Measurements from ENCODE around the gene ZNF311.

The ZNF311 gene

GRCh38 chr6:28983838-28984237 is 21.3 kb downstream of the ZNF311 start:
- no peak overlapping the region for H3K4me2 ChIP-seq (ENCODE audit: low read depth, low read length, poor library complexity, severe bottlenecking)
- H3K4me1 ChIP-seq (ENCODE audit: insufficient read depth, low read length, poor library complexity, severe bottlenecking) = peaks cover 7% of the 10 kb centered on the region
- no peak overlapping the region for H3K9ac ChIP-seq (ENCODE audit: low read depth, low read length, poor library complexity, severe bottlenecking)
- peaks cover 5% of the 10 kb centered on the region; the same call in 1 of the 2 replicates for H3F3A ChIP-seq (ENCODE audit: low read depth)
- no peak overlapping the region for H3K4me3 ChIP-seq (ENCODE audit: low read length, poor library complexity, severe bottlenecking)
- H3K9me3 ChIP-seq (ENCODE audit: insufficient read depth, low read depth, low read length) = no peaks in the 10 kb centered on the region
- no peaks in the 10 kb centered on the region for H4K20me1 ChIP-seq (ENCODE audit: insufficient read depth, low read length, poor library complexity, severe bottlenecking)
- H3K79me2 ChIP-seq (ENCODE audit: insufficient read depth, low read length) = no peaks in the 10 kb centered on the region
- no peaks in the 10 kb centered on the region for H3K9me2 ChIP-seq (replicated peaks; ENCODE audit: low read depth, low read length)
- no peaks in the 10 kb centered on the region for H3K36me3 ChIP-seq (ENCODE audit: insufficient read depth, low read length)
- TF ChIP-seq EZH2phosphoT487 (IDR thresholded peaks at IDR 0.05; ENCODE audit: borderline replicate concordance) (no peak), CTCF (conservative IDR thresholded peaks at IDR 0.05; ENCODE audit: low read length) (no peak)
- no peaks in the 10 kb centered on the region for H3K27me3 ChIP-seq (ENCODE audit: insufficient read depth, low read length, poor library complexity, severe bottlenecking)
- H2AFZ ChIP-seq (ENCODE audit: low read length) = no peak overlapping the region; the same call in 1 of the 2 replicates

GRCh38 chr6:28982476-28983266 is 22.4 kb downstream of the ZNF311 start:
- H2AFZ ChIP-seq (ENCODE audit: low read length) = peak overlapping the region; percentile 72
- no peaks in the 10 kb centered on the region for H3K79me2 ChIP-seq (ENCODE audit: insufficient read depth, low read length)
- no peaks in the 10 kb centered on the region for H3K36me3 ChIP-seq (ENCODE audit: insufficient read depth, low read length)
- peak overlapping the region; percentile 85 for H3K4me2 ChIP-seq (ENCODE audit: low read depth, low read length, poor library complexity, severe bottlenecking)
- H3K9me2 ChIP-seq (replicated peaks; ENCODE audit: low read depth, low read length) = no peaks in the 10 kb centered on the region
- peaks cover 5% of the 10 kb centered on the region; the same call in 1 of the 2 replicates for H3F3A ChIP-seq (ENCODE audit: low read depth)
- H3K9me3 ChIP-seq (ENCODE audit: insufficient read depth, low read depth, low read length) = no peaks in the 10 kb centered on the region
- H3K4me1 ChIP-seq (ENCODE audit: insufficient read depth, low read length, poor library complexity, severe bottlenecking) = peaks cover 7% of the 10 kb centered on the region
- TF ChIP-seq CTCF (conservative IDR thresholded peaks at IDR 0.05; ENCODE audit: low read length) (no peak; the same call in 1 of the 2 replicates), EZH2phosphoT487 (IDR thresholded peaks at IDR 0.05; ENCODE audit: borderline replicate concordance) (no peak)
- H3K27me3 ChIP-seq (ENCODE audit: insufficient read depth, low read length, poor library complexity, severe bottlenecking) = no peaks in the 10 kb centered on the region
- peak overlapping the region; percentile 99 for H3K4me3 ChIP-seq (ENCODE audit: low read length, poor library complexity, severe bottlenecking)
- peak overlapping the region; percentile 73 for H3K9ac ChIP-seq (ENCODE audit: low read depth, low read length, poor library complexity, severe bottlenecking)
- H4K20me1 ChIP-seq (ENCODE audit: insufficient read depth, low read length, poor library complexity, severe bottlenecking) = no peaks in the 10 kb centered on the region

- H3F3A ChIP-seq (ENCODE audit: low read depth) = peaks cover 5% of the 10 kb centered on the region; the same call in 1 of the 2 replicates
- H3K27me3 ChIP-seq (ENCODE audit: insufficient read depth, low read length, poor library complexity, severe bottlenecking) = no peaks in the 10 kb centered on the region
- H3K79me2 ChIP-seq (ENCODE audit: insufficient read depth, low read length) = no peaks in the 10 kb centered on the region
- peak overlapping the region; percentile 79; the same call in 1 of the 2 replicates for H2AFZ ChIP-seq (ENCODE audit: low read length)
- H3K4me3 ChIP-seq (ENCODE audit: low read length, poor library complexity, severe bottlenecking) = peak overlapping the region; percentile 99
- TF ChIP-seq EZH2phosphoT487 (IDR thresholded peaks at IDR 0.05; ENCODE audit: borderline replicate concordance) (no peak), CTCF (conservative IDR thresholded peaks at IDR 0.05; ENCODE audit: low read length) (0 out of 2 replicates have a peak, but pooled peaks have one; percentile 7)
- H3K4me1 ChIP-seq (ENCODE audit: insufficient read depth, low read length, poor library complexity, severe bottlenecking) = peaks cover 7% of the 10 kb centered on the region
- H3K9me3 ChIP-seq (ENCODE audit: insufficient read depth, low read depth, low read length) = no peaks in the 10 kb centered on the region
- peak overlapping the region; percentile 73 for H3K9ac ChIP-seq (ENCODE audit: low read depth, low read length, poor library complexity, severe bottlenecking)
- no peaks in the 10 kb centered on the region for H4K20me1 ChIP-seq (ENCODE audit: insufficient read depth, low read length, poor library complexity, severe bottlenecking)
- H3K9me2 ChIP-seq (replicated peaks; ENCODE audit: low read depth, low read length) = no peaks in the 10 kb centered on the region
- H3K36me3 ChIP-seq (ENCODE audit: insufficient read depth, low read length) = no peaks in the 10 kb centered on the region
- H3K4me2 ChIP-seq (ENCODE audit: low read depth, low read length, poor library complexity, severe bottlenecking) = peak overlapping the region; percentile 85
These were observed 23.2 kb downstream of the ZNF311 start for GRCh38 chr6:28981833-28982475.
